Measurements from ENCODE around the gene RSL1D1. TPM values are rescaled to one million over a fixed set of nuclear protein-coding genes. Genes with fewer than 3 reads are reported as not detected.
"Not testable (repeated sequence)": the region's sequence is repeated elsewhere in the genome, so short reads cannot be mapped to it uniquely, and the experiment has no call there.

Gene RSL1D1
- total and polyA plus RNA-seq, 2 donors (not counting 1 experiment from before 2014, with no cell fraction given): 40.5 to 158 TPM

GRCh38 chr16:11792410-11793241 lies 58.7 kb downstream of the RSL1D1 start:
- TF ChIP-seq EZH2 (IDR thresholded peaks at IDR 0.05; ENCODE audit: low read length, missing control alignments): no peak
- TF ChIP-seq, protein P1, sequence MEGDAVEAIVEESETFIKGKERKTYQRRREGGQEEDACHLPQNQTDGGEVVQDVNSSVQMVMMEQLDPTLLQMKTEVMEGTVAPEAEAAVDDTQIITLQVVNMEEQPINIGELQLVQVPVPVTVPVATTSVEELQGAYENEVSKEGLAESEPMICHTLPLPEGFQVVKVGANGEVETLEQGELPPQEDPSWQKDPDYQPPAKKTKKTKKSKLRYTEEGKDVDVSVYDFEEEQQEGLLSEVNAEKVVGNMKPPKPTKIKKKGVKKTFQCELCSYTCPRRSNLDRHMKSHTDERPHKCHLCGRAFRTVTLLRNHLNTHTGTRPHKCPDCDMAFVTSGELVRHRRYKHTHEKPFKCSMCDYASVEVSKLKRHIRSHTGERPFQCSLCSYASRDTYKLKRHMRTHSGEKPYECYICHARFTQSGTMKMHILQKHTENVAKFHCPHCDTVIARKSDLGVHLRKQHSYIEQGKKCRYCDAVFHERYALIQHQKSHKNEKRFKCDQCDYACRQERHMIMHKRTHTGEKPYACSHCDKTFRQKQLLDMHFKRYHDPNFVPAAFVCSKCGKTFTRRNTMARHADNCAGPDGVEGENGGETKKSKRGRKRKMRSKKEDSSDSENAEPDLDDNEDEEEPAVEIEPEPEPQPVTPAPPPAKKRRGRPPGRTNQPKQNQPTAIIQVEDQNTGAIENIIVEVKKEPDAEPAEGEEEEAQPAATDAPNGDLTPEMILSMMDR (conservative IDR thresholded peaks at IDR 0.05 in 1 of 2, IDR thresholded peaks at IDR 0.05 in 1 of 2; ENCODE audit: low read depth in 1 of 2, low read length in 2 of 2): no peak
- Histone ChIP-seq H3K4me2 (ENCODE audit: extremely low read depth, insufficient read depth, low read length) (no peak overlapping the region), H4K20me1 (ENCODE audit: control insufficient read depth, extremely low read depth, insufficient read depth, low read length) (no peaks in the 10 kb centered on the region), H3K9ac (ENCODE audit: insufficient read depth, low read length) (no peak overlapping the region), H3K4me3 (replicated peaks in 1 of 4; ENCODE audit: control extremely low read depth in 1 of 4, insufficient read depth in 1 of 4, low read depth in 3 of 4, low read length in 4 of 4) (no peak overlapping the region), H3K27me3 (ENCODE audit: control insufficient read depth, insufficient read depth, low read length) (no peaks in the 10 kb centered on the region), H3K4me1 (ENCODE audit: control insufficient read depth, extremely low read depth, insufficient read depth, low read length) (no peaks in the 10 kb centered on the region), H3K27ac (ENCODE audit: insufficient read depth, low read length) (no peak overlapping the region), H3K36me3 (ENCODE audit: control insufficient read depth, insufficient read depth, low read length) (no peaks in the 10 kb centered on the region), H3K79me2 (ENCODE audit: control insufficient read depth, insufficient read depth, low read length) (peaks cover 91% of the 10 kb centered on the region), H3K9me3 (ENCODE audit: control insufficient read depth, insufficient read depth, low read depth, low read length) (no peaks in the 10 kb centered on the region), H2AFZ (ENCODE audit: low read length) (no peak overlapping the region)
- no peak for DNase-seq (ENCODE audit: low read depth in 2 of 2)

DNA sequence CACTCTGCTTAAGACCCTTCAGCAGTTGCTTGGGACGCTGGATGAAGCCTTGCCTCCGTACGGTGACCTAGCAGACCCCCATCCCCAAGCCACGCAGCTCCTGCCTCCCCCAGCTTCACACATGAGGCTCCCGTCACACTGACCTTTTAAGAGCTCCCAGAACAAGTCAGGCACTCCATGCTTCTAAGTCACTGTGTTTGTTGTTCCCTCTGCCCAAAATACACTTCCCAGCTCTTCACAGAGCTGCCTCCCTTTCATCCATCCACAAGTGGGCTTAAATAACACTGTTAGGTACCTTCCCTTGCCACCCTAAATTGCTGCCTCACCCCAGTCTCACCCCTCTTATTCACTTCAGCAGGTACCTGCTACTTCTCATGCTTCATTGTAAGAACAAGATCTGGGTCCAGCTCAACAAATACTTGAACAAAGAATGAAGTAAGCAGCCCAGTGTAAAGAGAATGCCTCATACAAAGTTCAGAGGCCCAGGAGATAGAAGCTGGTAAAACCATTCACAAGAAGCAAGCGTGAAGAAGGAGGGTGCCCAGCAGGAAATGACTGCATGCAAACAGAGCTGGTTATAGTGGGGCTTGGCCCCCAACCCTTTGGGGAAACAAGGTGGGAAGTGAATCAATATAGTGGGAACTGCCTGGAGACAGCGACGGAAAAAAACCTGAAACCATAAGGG lies 60.1 kb downstream of the RSL1D1 start:
- Histone ChIP-seq H3K27me3 (ENCODE audit: control insufficient read depth, insufficient read depth, low read length) (no peaks in the 10 kb centered on the region), H3K27ac (ENCODE audit: insufficient read depth, low read length) (no peak overlapping the region), H3K4me2 (ENCODE audit: extremely low read depth, insufficient read depth, low read length) (no peak overlapping the region), H3K9ac (ENCODE audit: insufficient read depth, low read length) (no peak overlapping the region), H3K4me3 (replicated peaks in 1 of 4; ENCODE audit: control extremely low read depth in 1 of 4, insufficient read depth in 1 of 4, low read depth in 3 of 4, low read length in 4 of 4) (no peak overlapping the region), H3K4me1 (ENCODE audit: control insufficient read depth, extremely low read depth, insufficient read depth, low read length) (no peaks in the 10 kb centered on the region), H4K20me1 (ENCODE audit: control insufficient read depth, extremely low read depth, insufficient read depth, low read length) (no peaks in the 10 kb centered on the region), H2AFZ (ENCODE audit: low read length) (no peak overlapping the region), H3K36me3 (ENCODE audit: control insufficient read depth, insufficient read depth, low read length) (no peaks in the 10 kb centered on the region), H3K9me3 (ENCODE audit: control insufficient read depth, insufficient read depth, low read depth, low read length) (no peaks in the 10 kb centered on the region), H3K79me2 (ENCODE audit: control insufficient read depth, insufficient read depth, low read length) (peaks cover 99% of the 10 kb centered on the region)
- TF ChIP-seq EZH2 (IDR thresholded peaks at IDR 0.05; ENCODE audit: low read length, missing control alignments): no peak
- TF ChIP-seq, protein P1 (conservative IDR thresholded peaks at IDR 0.05 in 1 of 2, IDR thresholded peaks at IDR 0.05 in 1 of 2; ENCODE audit: low read depth in 1 of 2, low read length in 2 of 2): no peak
- DNase-seq (ENCODE audit: low read depth in 2 of 2): no peak

GRCh38 chr16:11788914-11789313 lies 62.4 kb downstream of the RSL1D1 start:
- Histone ChIP-seq H3K79me2 (ENCODE audit: control insufficient read depth, insufficient read depth, low read length) (peaks cover 91% of the 10 kb centered on the region), H3K27me3 (ENCODE audit: control insufficient read depth, insufficient read depth, low read length) (no peaks in the 10 kb centered on the region), H4K20me1 (ENCODE audit: control insufficient read depth, extremely low read depth, insufficient read depth, low read length) (no peaks in the 10 kb centered on the region), H3K36me3 (ENCODE audit: control insufficient read depth, insufficient read depth, low read length) (no peaks in the 10 kb centered on the region), H3K9ac (ENCODE audit: insufficient read depth, low read length) (no peak overlapping the region), H3K4me3 (replicated peaks in 1 of 4; ENCODE audit: control extremely low read depth in 1 of 4, insufficient read depth in 1 of 4, low read depth in 3 of 4, low read length in 4 of 4) (no peak overlapping the region), H3K9me3 (ENCODE audit: control insufficient read depth, insufficient read depth, low read depth, low read length) (no peaks in the 10 kb centered on the region), H2AFZ (ENCODE audit: low read length) (no peak overlapping the region), H3K27ac (ENCODE audit: insufficient read depth, low read length) (no peak overlapping the region), H3K4me1 (ENCODE audit: control insufficient read depth, extremely low read depth, insufficient read depth, low read length) (peaks cover 2% of the 10 kb centered on the region), H3K4me2 (ENCODE audit: extremely low read depth, insufficient read depth, low read length) (no peak overlapping the region)
- no peak for DNase-seq (ENCODE audit: low read depth in 2 of 2)
- TF ChIP-seq EZH2 (IDR thresholded peaks at IDR 0.05; ENCODE audit: low read length, missing control alignments): no peak
- TF ChIP-seq, protein P1 (conservative IDR thresholded peaks at IDR 0.05 in 1 of 2, IDR thresholded peaks at IDR 0.05 in 1 of 2; ENCODE audit: low read depth in 1 of 2, low read length in 2 of 2): no peak

DNA sequence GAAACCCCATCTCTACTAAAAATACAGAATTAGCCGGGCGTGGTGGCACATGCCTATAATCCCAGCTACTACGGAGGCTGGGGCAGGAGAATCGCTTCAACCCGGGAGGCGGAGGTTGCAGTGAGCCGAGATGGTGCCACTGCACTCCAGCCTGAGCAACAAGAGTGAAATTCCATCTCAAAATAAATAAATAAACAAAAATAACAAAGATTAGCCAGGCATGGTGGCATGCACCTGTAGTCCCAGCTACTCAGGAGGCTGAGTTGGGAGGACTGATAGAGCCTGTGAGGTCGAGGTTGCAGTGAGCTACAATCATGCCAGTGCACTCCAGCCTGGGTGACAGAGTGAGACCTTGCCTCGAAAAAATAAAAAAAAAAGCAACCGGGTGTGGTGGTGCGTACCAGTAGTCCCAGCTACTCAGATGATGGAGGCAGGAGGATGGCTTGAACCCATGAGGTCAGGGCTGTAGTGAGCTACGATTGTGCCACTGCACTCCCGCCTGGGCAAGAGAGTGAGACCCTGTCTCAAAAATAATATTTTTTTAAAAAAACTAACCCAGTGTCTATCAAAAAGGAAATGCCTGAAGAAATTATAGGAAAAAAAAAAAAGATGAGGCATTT lies 66.3 kb downstream of the RSL1D1 start:
- H3K4me2 ChIP-seq (ENCODE audit: extremely low read depth, insufficient read depth, low read length); H3K4me3 ChIP-seq (replicated peaks in 1 of 4; ENCODE audit: control extremely low read depth in 1 of 4, insufficient read depth in 1 of 4, low read depth in 3 of 4, low read length in 4 of 4); H4K20me1 ChIP-seq (ENCODE audit: control insufficient read depth, extremely low read depth, insufficient read depth, low read length); DNase-seq (ENCODE audit: low read depth in 2 of 2); H3K9ac ChIP-seq (ENCODE audit: insufficient read depth, low read length); H3K27ac ChIP-seq (ENCODE audit: insufficient read depth, low read length); H3K36me3 ChIP-seq (ENCODE audit: control insufficient read depth, insufficient read depth, low read length); H3K27me3 ChIP-seq (ENCODE audit: control insufficient read depth, insufficient read depth, low read length); H3K9me3 ChIP-seq (ENCODE audit: control insufficient read depth, insufficient read depth, low read depth, low read length); H2AFZ ChIP-seq (ENCODE audit: low read length): not testable (repeated sequence)
- H3K4me1 ChIP-seq (ENCODE audit: control insufficient read depth, extremely low read depth, insufficient read depth, low read length): peaks cover 18% of the 10 kb centered on the region
- H3K79me2 ChIP-seq (ENCODE audit: control insufficient read depth, insufficient read depth, low read length): peaks cover 81% of the 10 kb centered on the region
